Vagina (tissue), 2 donors: ENCODE measurements around the gene PRDM1.

Source experiments
- POLR2A ChIP-seq, 2 donors: fragments of 450-650 bp; IDR thresholded peaks; one replicate each; pipeline ENCODE4 v1.6.1; 2017; ENCODE audit warnings: antibody characterized with exemption in 2 of 2, mild to moderate bottlenecking in 2 of 2, moderate library complexity in 2 of 2
- POLR2AphosphoS5 ChIP-seq, 2 donors: sonication (generic); formaldehyde crosslinking; IDR thresholded peaks; one replicate each; pipeline ENCODE4 v1.9.0; 2017; ENCODE audit warnings: antibody characterized with exemption in 2 of 2, mild to moderate bottlenecking in 2 of 2, low read depth in 1 of 2; ENCODE audit not compliant: insufficient read depth in 1 of 2
- TF ChIP-seq, protein P1 (sequence below), 3 experiments: fragments of 450-650 bp in 2 of 3; fragments of 200-600 bp in 1 of 3; sonication (generic) in 1 of 3; IDR thresholded peaks; one replicate each; pipeline ENCODE4 v1.5.1; 2017 to 2019; ENCODE audit warnings: antibody characterized with exemption in 3 of 3, mild to moderate bottlenecking in 2 of 3, moderate library complexity in 2 of 3

DNA sequence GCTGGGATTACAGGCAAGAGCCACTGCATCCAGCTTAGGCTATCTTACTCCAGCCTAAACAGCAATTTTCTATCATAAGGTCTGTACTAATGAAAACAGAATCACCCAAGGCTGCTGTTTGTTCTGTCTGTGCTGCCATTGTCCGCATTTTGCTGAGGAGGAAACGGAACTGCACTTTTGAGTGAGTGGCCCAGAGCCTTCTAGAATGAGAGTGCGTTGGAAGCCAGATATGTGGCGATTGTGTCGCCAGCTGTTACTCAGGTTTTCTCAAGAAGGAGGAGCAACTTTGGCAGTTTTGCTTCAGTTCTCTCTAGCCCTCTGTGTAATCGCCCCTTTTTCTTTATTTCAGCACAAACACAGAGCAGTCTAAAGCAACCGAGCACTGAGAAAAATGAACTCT, 18.3 kb downstream of the PRDM1 start:
- TF ChIP-seq, protein P1, sequence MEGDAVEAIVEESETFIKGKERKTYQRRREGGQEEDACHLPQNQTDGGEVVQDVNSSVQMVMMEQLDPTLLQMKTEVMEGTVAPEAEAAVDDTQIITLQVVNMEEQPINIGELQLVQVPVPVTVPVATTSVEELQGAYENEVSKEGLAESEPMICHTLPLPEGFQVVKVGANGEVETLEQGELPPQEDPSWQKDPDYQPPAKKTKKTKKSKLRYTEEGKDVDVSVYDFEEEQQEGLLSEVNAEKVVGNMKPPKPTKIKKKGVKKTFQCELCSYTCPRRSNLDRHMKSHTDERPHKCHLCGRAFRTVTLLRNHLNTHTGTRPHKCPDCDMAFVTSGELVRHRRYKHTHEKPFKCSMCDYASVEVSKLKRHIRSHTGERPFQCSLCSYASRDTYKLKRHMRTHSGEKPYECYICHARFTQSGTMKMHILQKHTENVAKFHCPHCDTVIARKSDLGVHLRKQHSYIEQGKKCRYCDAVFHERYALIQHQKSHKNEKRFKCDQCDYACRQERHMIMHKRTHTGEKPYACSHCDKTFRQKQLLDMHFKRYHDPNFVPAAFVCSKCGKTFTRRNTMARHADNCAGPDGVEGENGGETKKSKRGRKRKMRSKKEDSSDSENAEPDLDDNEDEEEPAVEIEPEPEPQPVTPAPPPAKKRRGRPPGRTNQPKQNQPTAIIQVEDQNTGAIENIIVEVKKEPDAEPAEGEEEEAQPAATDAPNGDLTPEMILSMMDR (IDR thresholded peaks at IDR 0.05): no peak
- TF ChIP-seq POLR2A (IDR thresholded peaks at IDR 0.05): no peak
- no peak for TF ChIP-seq POLR2AphosphoS5 (IDR thresholded peaks at IDR 0.05; ENCODE audit: insufficient read depth in 1 of 2, low read depth in 1 of 2)
